Panc1 (cell line): ENCODE data around the gene ATAD5.

ENCODE experiments used
- CTCF ChIP-seq: fragments of 450-650 bp; IDR thresholded peaks from 2 replicates; pipeline ENCODE4 v1.5.1; 2017; ENCODE audit warnings: mild to moderate bottlenecking
- POLR2AphosphoS5 ChIP-seq: IDR thresholded peaks from 2 replicates; pipeline ENCODE4 v1.6.1; 2012; ENCODE audit warnings: mild to moderate bottlenecking, low read depth, low read length, moderate library complexity
- REST ChIP-seq, 2 experiments: IDR thresholded peaks; 2 replicates each; pipeline ENCODE4 v1.6.1; 2011 to 2012; ENCODE audit warnings: low read depth in 2 of 2, control low read depth in 1 of 2, low read length in 1 of 2, mild to moderate bottlenecking in 1 of 2, moderate library complexity in 1 of 2; ENCODE audit not compliant: insufficient read depth in 1 of 2

GRCh38 chr17:30801671-30802070 is 30.1 kb upstream of the ATAD5 start:
- no peak for TF ChIP-seq CTCF
- TF ChIP-seq POLR2AphosphoS5, result no peak
- no peak for TF ChIP-seq REST (IDR thresholded peaks at IDR 0.05; ENCODE audit: insufficient read depth in 1 of 2, low read depth in 2 of 2, low read length in 1 of 2)
